Mucosa of rectum (tissue), 2 donors: Measurements from ENCODE around the gene CASKIN1.

Experiments
- H3K27ac ChIP-seq, 2 donors: one replicate each; pipeline ENCODE4 v1.7.0; 2013; ENCODE audit warnings: inconsistent platforms in 2 of 2, low read depth in 2 of 2, low read length in 2 of 2
- H3K27me3 ChIP-seq, 2 donors: one replicate each; pipeline ENCODE4 v1.7.0; 2013; ENCODE audit warnings: low read length in 2 of 2; ENCODE audit not compliant: control insufficient read depth in 2 of 2, insufficient read depth in 2 of 2
- H3K36me3 ChIP-seq, 2 donors: one replicate each; pipeline ENCODE4 v1.7.0; 2013; ENCODE audit warnings: low read length in 2 of 2; ENCODE audit not compliant: control insufficient read depth in 2 of 2, insufficient read depth in 2 of 2
- H3K4me1 ChIP-seq, 2 donors: one replicate each; pipeline ENCODE4 v1.7.0; 2013; ENCODE audit warnings: low read length in 2 of 2, mild to moderate bottlenecking in 1 of 2; ENCODE audit not compliant: control insufficient read depth in 2 of 2, insufficient read depth in 2 of 2
- H3K4me3 ChIP-seq, 2 donors: one replicate each; pipeline ENCODE4 v1.7.0; 2013; ENCODE audit warnings: low read length in 2 of 2
- H3K9ac ChIP-seq, 2 donors: one replicate each; pipeline ENCODE4 v1.7.0; 2013; ENCODE audit warnings: low read length in 2 of 2, low read depth in 1 of 2, mild to moderate bottlenecking in 1 of 2
- H3K9me3 ChIP-seq, 2 donors: one replicate each; pipeline ENCODE4 v1.7.0; 2013; ENCODE audit warnings: low read length in 2 of 2; ENCODE audit not compliant: control insufficient read depth in 2 of 2
- donor health status: healthy.
- donor health status: Normal muscosa, but diverticular disease.

CASKIN1 gene

DNA sequence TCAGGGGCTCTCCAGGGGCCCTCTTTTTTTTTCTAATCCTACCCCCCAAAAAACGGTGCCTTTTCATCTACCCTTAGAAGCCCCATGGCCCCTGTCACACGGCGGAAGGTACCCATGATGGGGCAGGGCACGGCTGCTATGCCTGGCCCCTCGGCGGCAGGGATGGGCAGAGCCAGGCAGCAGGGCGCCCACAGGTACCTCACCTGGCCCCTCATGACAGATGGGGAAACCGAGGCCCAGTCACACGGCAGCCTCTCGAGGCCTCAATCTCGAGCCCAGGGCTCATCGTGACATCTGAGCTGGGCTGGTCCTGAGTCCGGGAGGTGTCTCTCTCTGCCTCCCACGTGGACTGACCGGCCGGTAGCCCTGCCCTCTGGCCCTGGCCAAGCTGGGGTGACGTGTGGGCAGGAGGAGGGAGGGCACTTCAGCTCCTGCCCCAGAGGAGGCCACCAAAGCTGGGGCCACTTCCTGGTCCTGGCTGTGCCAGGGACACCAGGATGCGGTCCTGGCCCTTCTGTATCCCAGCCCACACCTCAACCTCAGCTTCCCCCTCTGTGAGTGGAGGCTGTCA lies 29.3 kb downstream of the CASKIN1 start:
- H3K9me3 ChIP-seq: no peaks in the 10 kb centered on the region
- H3K9ac ChIP-seq: no peak overlapping the region
- no peak overlapping the region for H3K27ac ChIP-seq
- peaks cover 23 to 36% of the 10 kb centered on the region in 2 donors for H3K36me3 ChIP-seq
- no peak overlapping the region for H3K4me3 ChIP-seq
- peaks cover 13 to 16% of the 10 kb centered on the region in 2 donors for H3K4me1 ChIP-seq
- H3K27me3 ChIP-seq: no peaks in the 10 kb centered on the region

DNA sequence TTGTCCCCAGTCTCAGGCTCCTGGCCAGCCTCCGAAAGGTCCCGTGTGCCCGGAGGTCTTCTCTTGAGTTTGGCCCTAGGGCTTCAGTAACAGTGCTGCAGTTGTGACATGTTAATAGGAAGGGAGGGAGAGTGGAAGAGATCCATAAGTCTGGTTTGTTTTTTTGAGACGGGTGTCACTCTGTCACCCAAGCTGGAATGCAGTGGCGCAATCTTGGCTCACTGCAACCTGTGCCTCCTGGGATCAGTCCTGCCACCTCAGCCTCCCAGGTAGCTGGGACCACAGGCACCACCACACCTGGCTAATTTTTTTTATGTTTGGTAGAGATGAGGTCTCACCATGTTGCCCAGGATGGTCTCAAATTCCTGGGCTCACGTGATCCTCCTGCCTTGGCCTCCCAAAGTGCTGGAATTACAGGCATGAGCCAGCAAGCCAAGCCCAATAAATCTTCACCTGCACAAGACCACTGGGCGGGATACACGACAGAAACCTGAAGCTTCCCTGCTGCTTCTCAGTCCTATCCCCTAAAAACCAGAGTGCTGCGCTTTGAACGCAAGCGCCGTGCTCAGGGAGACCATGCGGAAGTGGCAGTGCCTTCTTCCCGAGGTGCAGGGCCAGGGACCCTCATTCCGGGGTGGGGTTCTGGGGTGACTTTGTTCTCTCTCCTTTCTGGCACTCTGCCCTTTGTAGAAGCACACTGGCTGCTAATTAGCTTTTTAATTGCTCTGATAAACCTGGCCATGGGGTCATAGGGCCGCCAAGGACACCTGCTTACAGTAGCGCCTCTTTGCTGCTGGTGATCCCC lies 29.9 kb downstream of the CASKIN1 start:
- H3K4me3 ChIP-seq: no peak overlapping the region
- no peaks in the 10 kb centered on the region for H3K27me3 ChIP-seq
- no peak overlapping the region for H3K27ac ChIP-seq
- peaks cover 19 to 30% of the 10 kb centered on the region in 2 donors for H3K36me3 ChIP-seq
- H3K9me3 ChIP-seq: no peaks in the 10 kb centered on the region
- no peak overlapping the region for H3K9ac ChIP-seq
- peaks cover 17 to 20% of the 10 kb centered on the region in 2 donors for H3K4me1 ChIP-seq

DNA sequence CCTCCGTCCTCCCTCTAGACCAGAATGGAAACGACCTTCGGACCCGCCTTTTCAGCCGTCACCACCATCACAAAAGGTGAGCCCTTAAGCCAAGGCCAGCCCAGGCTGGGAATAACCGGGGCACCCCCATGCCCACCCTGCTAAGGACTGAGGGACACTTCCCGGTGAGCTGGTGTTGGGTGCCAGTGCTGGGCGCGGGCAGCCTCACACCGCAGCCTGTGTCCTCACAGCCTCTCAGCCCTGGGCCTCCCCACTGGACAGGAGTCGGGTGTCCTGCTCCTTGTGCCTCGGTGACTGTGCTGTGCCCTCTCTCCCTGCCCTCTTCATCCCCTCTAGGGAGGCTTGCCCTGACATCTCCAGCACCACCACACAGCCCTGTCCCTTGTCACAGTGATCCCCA lies 30.5 kb downstream of the CASKIN1 start:
- Histone ChIP-seq H3K4me1 (peaks cover 18 to 24% of the 10 kb centered on the region in 2 donors), H3K9me3 (no peaks in the 10 kb centered on the region), H3K36me3 (peaks cover 19 to 27% of the 10 kb centered on the region in 2 donors), H3K27ac (no peak overlapping the region), H3K27me3 (no peaks in the 10 kb centered on the region), H3K4me3 (no peak overlapping the region), H3K9ac (no peak overlapping the region)

DNA sequence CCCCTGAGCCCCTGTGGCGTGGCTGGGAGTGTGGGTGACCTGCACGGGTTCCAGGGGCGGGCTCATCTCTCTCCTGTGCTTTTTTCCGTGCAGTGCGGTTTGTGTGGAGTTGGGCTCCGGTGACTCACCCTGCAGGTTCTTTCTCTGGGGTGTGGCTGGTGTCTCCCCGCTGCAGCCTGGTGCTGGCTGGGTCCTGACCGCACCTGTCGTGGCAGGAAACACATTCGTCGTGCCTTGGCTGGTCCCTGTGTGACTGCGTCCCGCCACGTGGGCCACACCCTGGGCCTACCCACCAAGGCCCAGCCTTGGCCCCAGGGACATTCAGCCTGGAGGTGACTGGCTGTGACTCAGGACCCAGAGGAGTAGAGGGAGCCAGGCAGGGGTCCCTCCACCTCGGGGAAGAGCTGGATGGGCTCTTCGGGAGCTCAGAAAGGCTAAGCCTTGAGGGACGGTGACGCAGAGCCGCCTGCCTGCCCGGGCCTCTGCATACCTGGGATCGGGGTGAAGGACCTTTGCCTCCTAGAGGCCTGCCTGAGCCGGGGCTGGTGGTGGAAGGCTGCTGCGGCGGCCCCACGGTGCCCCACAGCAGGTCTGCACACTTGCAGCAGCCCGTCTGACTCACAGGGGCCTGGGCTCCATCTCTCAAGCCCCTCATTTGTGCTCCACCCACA lies 33.1 kb downstream of the CASKIN1 start:
- Histone ChIP-seq H3K4me1 (peaks cover 36 to 47% of the 10 kb centered on the region in 2 donors), H3K27ac (peak overlapping the region; percentile 71 to 90), H3K27me3 (no peaks in the 10 kb centered on the region), H3K9ac (peak overlapping the region in 1 of 2 donors; percentile 59), H3K9me3 (no peaks in the 10 kb centered on the region), H3K36me3 (peaks cover 14 to 17% of the 10 kb centered on the region in 2 donors), H3K4me3 (peak overlapping the region in 1 of 2 donors; percentile 4)

DNA sequence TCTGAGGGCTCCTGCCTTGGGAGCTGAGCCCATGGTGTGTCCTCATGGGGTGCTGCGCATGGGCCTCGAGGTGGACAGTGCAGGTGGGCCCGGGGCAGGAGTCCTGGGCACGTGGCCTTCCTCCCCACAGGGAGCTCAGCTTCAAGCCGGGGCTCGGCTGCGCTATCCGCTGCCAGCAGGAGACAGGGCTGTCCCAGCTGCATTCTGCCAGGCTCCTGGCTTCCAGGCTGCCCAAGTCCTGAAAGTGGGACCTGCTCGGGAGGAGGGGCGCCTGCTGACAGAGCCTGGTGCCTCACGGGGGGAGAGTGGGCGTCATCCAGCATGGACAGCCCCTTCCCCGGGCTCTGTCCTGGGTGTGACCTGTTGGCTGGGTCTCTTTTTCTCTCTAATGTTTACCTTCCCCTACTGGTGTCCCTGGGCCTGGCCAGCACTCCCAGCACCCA lies 33.7 kb downstream of the CASKIN1 start:
- peaks cover 14 to 16% of the 10 kb centered on the region in 2 donors for H3K36me3 ChIP-seq
- H3K4me3 ChIP-seq: peak overlapping the region in 1 of 2 donors; percentile 4
- no peaks in the 10 kb centered on the region for H3K27me3 ChIP-seq
- H3K9ac ChIP-seq: peak overlapping the region in 1 of 2 donors; percentile 47
- peaks cover 42 to 53% of the 10 kb centered on the region in 2 donors for H3K4me1 ChIP-seq
- H3K27ac ChIP-seq: peak overlapping the region; percentile 71 to 90
- no peaks in the 10 kb centered on the region for H3K9me3 ChIP-seq

DNA sequence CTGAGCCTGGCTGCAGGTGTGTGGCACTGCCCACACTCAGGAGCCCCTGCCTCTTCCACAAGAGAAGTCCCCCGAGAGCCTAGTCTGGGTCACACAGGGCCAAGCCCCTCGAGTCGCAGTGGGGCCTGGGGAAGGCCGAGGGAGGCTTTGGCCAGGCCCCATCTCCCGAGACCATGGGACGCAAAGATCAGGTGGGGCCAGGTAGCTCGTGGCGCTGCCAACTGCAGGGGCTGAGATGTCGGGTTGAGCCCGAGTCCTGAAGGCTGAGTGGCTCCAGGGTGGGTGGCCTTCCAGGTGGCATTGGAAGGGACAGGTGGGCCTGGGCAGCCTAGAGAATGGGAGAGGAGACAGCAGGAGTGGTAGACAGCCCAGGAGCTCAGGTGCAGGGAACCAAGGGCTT lies 34.5 kb downstream of the CASKIN1 start:
- H3K27ac ChIP-seq: peak overlapping the region in 1 of 2 donors; percentile 12

DNA sequence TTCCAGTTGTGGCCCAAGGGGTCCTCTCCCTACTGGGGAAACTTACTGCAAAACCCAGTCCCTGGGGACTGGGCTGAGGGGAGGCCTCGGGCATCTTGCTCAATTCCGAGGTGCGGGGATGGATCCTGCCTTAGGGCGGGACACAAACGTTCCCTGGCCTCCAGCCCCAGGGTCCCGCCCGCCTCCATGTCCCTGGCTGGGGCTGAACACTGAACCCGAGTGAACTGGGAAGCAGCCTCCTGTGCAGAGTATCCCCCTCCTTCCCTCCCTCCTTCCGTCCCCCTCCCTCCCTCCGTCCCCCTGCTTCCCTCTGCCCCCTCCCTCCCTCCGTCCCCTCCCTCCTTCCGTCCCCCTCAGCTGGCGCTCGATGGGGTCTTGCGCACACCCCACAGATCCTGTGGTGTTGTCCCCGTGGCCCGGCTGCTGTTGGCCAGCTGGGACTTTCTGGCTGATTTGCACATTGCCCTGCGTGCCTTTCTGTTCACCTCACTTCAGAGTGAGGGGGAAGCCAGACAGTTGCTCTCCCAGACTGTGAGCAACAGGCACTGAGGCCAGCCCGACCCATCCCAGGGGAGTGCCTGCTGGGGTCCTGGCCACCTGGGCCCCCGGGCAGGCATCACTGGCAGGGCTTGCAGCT lies 35.4 kb downstream of the CASKIN1 start:
- Histone ChIP-seq H3K27ac (peak overlapping the region; percentile 48), H3K36me3 (peaks cover 5 to 6% of the 10 kb centered on the region in 2 donors), H3K9me3 (no peaks in the 10 kb centered on the region), H3K9ac (no peak overlapping the region), H3K27me3 (no peaks in the 10 kb centered on the region), H3K4me3 (no peak overlapping the region), H3K4me1 (peaks cover 58 to 70% of the 10 kb centered on the region in 2 donors)

More for the DNA sequence above, 34.5 kb downstream of the CASKIN1 start:
- Histone ChIP-seq H3K4me3 (no peak overlapping the region), H3K4me1 (peaks cover 50 to 61% of the 10 kb centered on the region in 2 donors), H3K9ac (no peak overlapping the region), H3K9me3 (no peaks in the 10 kb centered on the region), H3K27me3 (no peaks in the 10 kb centered on the region), H3K36me3 (peaks cover 9 to 12% of the 10 kb centered on the region in 2 donors)

DNA sequence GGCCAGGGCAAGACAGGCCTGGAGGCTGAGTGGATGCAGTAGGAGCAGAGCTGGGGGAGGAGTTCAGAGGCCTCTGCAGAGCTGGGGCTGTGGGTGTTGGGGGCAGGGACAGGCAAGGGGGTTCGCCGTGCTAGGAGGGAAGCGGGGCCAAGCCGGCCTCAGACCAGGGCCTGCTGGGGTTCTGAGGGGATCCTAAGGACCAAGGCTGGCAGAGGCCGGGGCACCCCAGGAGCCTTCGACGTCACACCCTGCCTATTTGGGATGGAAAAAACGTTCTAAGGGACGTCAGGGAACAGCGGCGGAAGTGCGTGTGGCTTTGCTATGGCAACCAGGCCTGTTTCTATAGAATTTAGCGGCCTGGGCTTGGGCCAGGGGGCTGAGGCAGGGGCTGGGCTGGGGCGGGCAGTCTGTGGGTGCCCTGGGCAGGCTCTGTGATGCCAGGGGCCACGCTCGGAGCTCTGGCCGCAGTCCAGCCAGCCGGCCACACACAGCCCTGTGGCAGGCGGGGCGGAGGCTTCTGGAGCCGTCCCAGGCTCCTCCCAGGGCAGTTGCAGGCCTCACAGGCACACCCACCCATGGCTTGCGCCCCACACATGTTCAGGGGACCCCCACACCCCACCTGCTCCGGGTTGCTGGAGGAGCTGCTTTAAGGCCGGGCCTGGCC lies 37.1 kb downstream of the CASKIN1 start:
- H3K9ac ChIP-seq: peak overlapping the region; percentile 23 to 54
- peak overlapping the region; percentile 2 to 19 for H3K4me3 ChIP-seq

DNA sequence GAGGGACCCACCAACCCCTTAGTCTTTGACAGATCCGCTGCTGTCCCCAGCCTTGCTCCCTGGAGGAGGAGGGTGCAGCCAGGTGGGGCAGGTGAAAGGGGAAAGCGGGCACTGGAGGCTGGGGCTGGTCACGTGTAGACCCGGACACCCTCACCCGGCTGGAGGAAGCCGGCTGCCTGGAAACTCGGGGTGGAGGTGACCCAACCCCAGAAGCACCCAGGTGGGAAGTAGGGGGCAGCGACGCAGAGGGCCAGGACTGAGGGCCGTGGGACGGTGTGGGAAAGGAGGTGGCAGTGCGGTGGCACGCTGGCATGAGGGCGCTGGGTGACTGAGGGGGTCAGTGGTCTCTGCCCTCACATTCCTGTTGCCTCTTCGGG lies 38.2 kb downstream of the CASKIN1 start:
- peak overlapping the region in 1 of 2 donors; percentile 79 for H3K9ac ChIP-seq
- H3K4me1 ChIP-seq: peaks cover 66 to 82% of the 10 kb centered on the region in 2 donors
- no peaks in the 10 kb centered on the region for H3K36me3 ChIP-seq
- H3K4me3 ChIP-seq: no peak overlapping the region
- peak overlapping the region; percentile 66 to 80 for H3K27ac ChIP-seq
- H3K27me3 ChIP-seq: no peaks in the 10 kb centered on the region
- H3K9me3 ChIP-seq: no peaks in the 10 kb centered on the region

More for the DNA sequence above, 37.1 kb downstream of the CASKIN1 start:
- peaks cover 62 to 77% of the 10 kb centered on the region in 2 donors for H3K4me1 ChIP-seq
- no peaks in the 10 kb centered on the region for H3K27me3 ChIP-seq
- H3K27ac ChIP-seq: peak overlapping the region; percentile 66 to 80
- H3K9me3 ChIP-seq: no peaks in the 10 kb centered on the region
- H3K36me3 ChIP-seq: no peaks in the 10 kb centered on the region
